OCI-LY7 (cell line): ENCODE data around the gene COA6. TPM values are rescaled to one million over a fixed set of nuclear protein-coding genes. Genes with fewer than 3 reads are reported as not detected.

Experiments used
- Bru-seq: library from RNA; stranded (reverse); fragments of 400-500 nt; gene quantifications from one replicate; lab custom pipeline; 2021; lab: Mats Ljungman, UMichigan
- BruChase-seq, 2 experiments: library from RNA; stranded (reverse); fragments of 400-500 nt; gene quantifications; one replicate each; lab custom pipeline; 2021; lab: Mats Ljungman, UMichigan
- BruUV-seq: library from RNA; stranded (reverse); fragments of 400-500 nt; replicated peaks from 2 replicates; lab custom pipeline; 2021; lab: Mats Ljungman, UMichigan
- CTCF ChIA-PET: fragments of 300-600 bp; sonication (Branson Sonifier 250); formaldehyde crosslinking; loops from one replicate; lab custom pipeline; 2022; ENCODE audit warnings: antibody characterized with exemption; ENCODE audit not compliant: unreplicated experiment; lab: Charles Lee
- POLR2A ChIA-PET: fragments of 300-600 bp; sonication (Branson Sonifier 250); formaldehyde crosslinking; loops from one replicate; lab custom pipeline; 2022; ENCODE audit warnings: antibody characterized with exemption; lab: Charles Lee
- DNase-seq: peaks from one replicate; pipeline ENCODE4 v3.0.0-alpha.2; 2015; ENCODE audit warnings: low spot score
- H2AFZ ChIP-seq: fragments of 200-600 bp; sonication (generic), shearing (Covaris generic); 2 replicates; pipeline ENCODE4 v1.6.1; 2014; ENCODE audit warnings: mild to moderate bottlenecking, antibody characterized with exemption, low read length, moderate library complexity
- H3K27ac ChIP-seq: fragments of 200-600 bp; sonication (generic); 2 replicates; pipeline ENCODE4 v1.5.1; 2014; ENCODE audit warnings: mixed run types, low read depth, mild to moderate bottlenecking, moderate library complexity, low read length, inconsistent platforms; ENCODE audit not compliant: poor library complexity, severe bottlenecking
- H3K36me3 ChIP-seq: fragments of 200-600 bp; sonication (generic); 2 replicates; pipeline ENCODE4 v1.6.1; 2014; ENCODE audit warnings: mild to moderate bottlenecking, antibody characterized with exemption, low read length, moderate library complexity, mixed read lengths; ENCODE audit not compliant: insufficient read depth
- H3K4me1 ChIP-seq: fragments of 200-600 bp; sonication (generic); 2 replicates; pipeline ENCODE4 v1.5.1; 2014; ENCODE audit warnings: mild to moderate bottlenecking, low read length; ENCODE audit not compliant: insufficient read depth, poor library complexity, severe bottlenecking
- H3K4me2 ChIP-seq: fragments of 200-600 bp; sonication (generic); 2 replicates; pipeline ENCODE4 v1.6.1; 2014; ENCODE audit warnings: mild to moderate bottlenecking, low read length
- H3K4me3 ChIP-seq: fragments of 200-600 bp; sonication (generic); 2 replicates; pipeline ENCODE4 v1.5.1; 2014; ENCODE audit warnings: mild to moderate bottlenecking, low read depth, low read length; ENCODE audit not compliant: poor library complexity, severe bottlenecking
- H3K79me2 ChIP-seq: fragments of 200-600 bp; sonication (generic); 2 replicates; pipeline ENCODE4 v1.6.1; 2016; ENCODE audit warnings: low read depth, mild to moderate bottlenecking, low read length, moderate library complexity, mixed read lengths; ENCODE audit not compliant: insufficient read depth
- H3K9me2 ChIP-seq: fragments of 200-600 bp; sonication (generic); 2 replicates; pipeline ENCODE4 v1.6.1; 2016; ENCODE audit warnings: mild to moderate bottlenecking, low read length, mixed read lengths; ENCODE audit not compliant: insufficient read depth
- H3K9me3 ChIP-seq: fragments of 200-600 bp; sonication (generic); 2 replicates; pipeline ENCODE4 v1.6.1; 2014; ENCODE audit warnings: mild to moderate bottlenecking, mixed run types, low read length, mixed read lengths
- H4K20me1 ChIP-seq: fragments of 200-600 bp; sonication (generic); 2 replicates; pipeline ENCODE4 v1.6.1; 2014; ENCODE audit warnings: mild to moderate bottlenecking, antibody characterized with exemption, low read length, moderate library complexity, mixed read lengths; ENCODE audit not compliant: insufficient read depth
- EZH2phosphoT487 ChIP-seq: fragments of 200-600 bp; sonication (generic); IDR thresholded peaks from 2 replicates; pipeline ENCODE4 v1.6.1; 2018; ENCODE audit warnings: low read depth, borderline replicate concordance, mild to moderate bottlenecking, mixed run types, antibody characterized with exemption, low read length, moderate library complexity, mixed read lengths
- intact Hi-C: fragments of 100-400 bp; cut with micrococcal nuclease; formaldehyde crosslinking; loops from one replicate; pipeline ENCODE4 v1.10.0; 2022; ENCODE audit not compliant: unreplicated experiment
- long read RNA-seq: library from polyadenylated mRNA; stranded (forward); transcript quantifications from one replicate; pipeline ENCODE4 v2.0.0, GENCODE V29; 2022
- total RNA-seq, 2 experiments: library from RNA; depleted of rRNA in 1 of 2; stranded (reverse); fragments of >200 nt in 1 of 2; shearing (Covaris generic) in 1 of 2; gene quantifications; 2 replicates each; pipeline ENCODE4 v1.2.3, GENCODE V29; 2014 to 2022
- TF ChIP-seq, protein P1 (sequence below): fragments of 200-600 bp; sonication (generic); conservative IDR thresholded peaks from 2 replicates; pipeline ENCODE4 v1.5.1; 2014; ENCODE audit warnings: mild to moderate bottlenecking, antibody characterized with exemption, low read length, moderate library complexity, mixed read lengths

COA6 gene
- total RNA-seq (2014; rRNA removed; shearing (Covaris generic)) (40.1 and 45.5 TPM in 2 replicates), total RNA-seq (2022) (30.7 and 35.2 TPM in 2 replicates), Bru-seq, nascent RNA (percentile 69 among the genes with signal in this experiment), BruChase-seq, experiment 1, labeled RNA remaining after a 6-hour chase (percentile 73 among the genes with signal in this experiment), BruChase-seq, experiment 2, labeled RNA remaining after a 2-hour chase (percentile 70 among the genes with signal in this experiment)
- long read RNA-seq, transcript COA6-202 (3 exons, 641 nt) = minor isoform, 9 of 56 reads
- long read RNA-seq, transcript COA6-203 (3 exons, 710 nt) = major isoform, 30 of 56 reads
- long read RNA-seq, transcript COA6-201 (2 exons, 1,013 nt) = minor isoform, 15 of 56 reads
- long read RNA-seq, partial matches to known transcripts = 0 of 56 reads
- long read RNA-seq, other reads (novel, unspliced or antisense) = 2 of 56 reads

DNA sequence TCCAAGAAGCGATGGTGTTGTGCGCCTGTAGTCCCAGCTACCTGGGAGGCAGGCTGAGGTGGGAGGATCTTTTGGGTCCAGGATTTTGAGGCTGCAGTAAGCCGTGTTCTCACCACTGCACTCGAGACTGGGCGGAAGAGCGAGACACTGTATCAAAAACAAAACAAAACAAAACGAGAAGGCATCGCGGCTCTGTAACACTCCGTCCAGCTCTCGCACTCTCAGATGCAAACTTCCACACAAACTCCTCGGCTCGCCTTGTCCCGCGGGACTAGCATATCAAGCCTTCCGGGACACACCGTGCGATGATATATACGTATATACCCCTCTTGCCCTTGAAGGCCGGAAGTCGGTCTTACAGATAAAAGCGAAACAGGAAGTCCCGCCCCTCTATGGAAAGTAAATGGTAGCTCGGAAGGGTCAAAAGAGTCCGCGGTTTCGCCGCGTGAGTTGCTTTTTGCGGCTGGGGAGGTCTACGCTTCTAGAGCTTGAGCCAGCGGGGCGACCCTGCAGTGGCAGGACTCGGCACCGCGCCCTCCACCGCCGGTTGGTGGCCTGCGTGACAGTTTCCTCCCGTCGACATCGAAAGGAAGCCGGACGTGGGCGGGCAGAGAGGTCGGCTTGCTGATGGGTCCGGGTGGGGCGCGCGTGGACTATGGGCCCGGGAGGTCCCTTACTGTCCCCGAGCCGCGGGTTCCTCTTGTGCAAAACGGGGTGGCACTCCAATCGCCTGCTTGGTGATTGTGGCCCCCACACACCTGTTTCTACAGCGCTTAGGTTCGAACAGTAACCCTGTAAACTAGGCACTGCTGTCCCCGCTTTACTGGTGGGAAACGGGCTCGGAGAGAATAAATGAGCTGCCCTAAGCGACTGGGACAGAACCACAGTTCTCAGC, at the start of gene COA6:
Gene COA6 (plus strand): TSS at position 393 of the 895 bp plus-strand sequence. CDS start 11 bp downstream, at position 404.
- Histone ChIP-seq H2AFZ (peak within 1 kb of the TSS; percentile 87), H3K4me1 (peaks cover 35% of the 10 kb centered on the region), H3K4me3 (peak within 1 kb of the TSS; percentile 92), H3K9me3 (no peaks in the 10 kb centered on the region), H4K20me1 (no peaks in the 10 kb centered on the region), H3K4me2 (peak within 1 kb of the TSS; percentile 87), H3K27ac (peak within 1 kb of the TSS; percentile 95), H3K79me2 (peaks cover 37% of the 10 kb centered on the region; the same call in 1 of the 2 replicates), H3K9me2 (no peaks in the 10 kb centered on the region), H3K36me3 (peaks cover 31% of the 10 kb centered on the region)
- POLR2A ChIA-PET = interaction anchor here (0.5 to 2.6 kb wide), 17 partner anchors 9 to 805 kb away, joined by 3 to 35 read pairs (median 4); no protein-coding TSS in a partner anchor
- BruUV-seq = TSS peak; percentile 96
- peak; percentile 99 for DNase-seq
- CTCF ChIA-PET = no interaction called here
- TF ChIP-seq, protein P1, sequence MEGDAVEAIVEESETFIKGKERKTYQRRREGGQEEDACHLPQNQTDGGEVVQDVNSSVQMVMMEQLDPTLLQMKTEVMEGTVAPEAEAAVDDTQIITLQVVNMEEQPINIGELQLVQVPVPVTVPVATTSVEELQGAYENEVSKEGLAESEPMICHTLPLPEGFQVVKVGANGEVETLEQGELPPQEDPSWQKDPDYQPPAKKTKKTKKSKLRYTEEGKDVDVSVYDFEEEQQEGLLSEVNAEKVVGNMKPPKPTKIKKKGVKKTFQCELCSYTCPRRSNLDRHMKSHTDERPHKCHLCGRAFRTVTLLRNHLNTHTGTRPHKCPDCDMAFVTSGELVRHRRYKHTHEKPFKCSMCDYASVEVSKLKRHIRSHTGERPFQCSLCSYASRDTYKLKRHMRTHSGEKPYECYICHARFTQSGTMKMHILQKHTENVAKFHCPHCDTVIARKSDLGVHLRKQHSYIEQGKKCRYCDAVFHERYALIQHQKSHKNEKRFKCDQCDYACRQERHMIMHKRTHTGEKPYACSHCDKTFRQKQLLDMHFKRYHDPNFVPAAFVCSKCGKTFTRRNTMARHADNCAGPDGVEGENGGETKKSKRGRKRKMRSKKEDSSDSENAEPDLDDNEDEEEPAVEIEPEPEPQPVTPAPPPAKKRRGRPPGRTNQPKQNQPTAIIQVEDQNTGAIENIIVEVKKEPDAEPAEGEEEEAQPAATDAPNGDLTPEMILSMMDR = peak; percentile 31; the same call in 1 of the 2 replicates
- TF ChIP-seq EZH2phosphoT487 = no peak
- intact Hi-C loops = loop anchor here (1.0 to 5.0 kb wide), 4 partner anchors 16 to 239 kb away; partner anchors contain the start of gene IRF2BP2

GRCh38 chr1:234324821-234325220, 48.4 kb upstream of the COA6 start:
- Histone ChIP-seq H3K9me3 (no peaks in the 10 kb centered on the region), H4K20me1 (no peaks in the 10 kb centered on the region), H3K4me1 (peaks cover 3% of the 10 kb centered on the region), H3K4me2 (no peak overlapping the region), H2AFZ (no peak overlapping the region), H3K9me2 (no peaks in the 10 kb centered on the region), H3K36me3 (no peaks in the 10 kb centered on the region), H3K27ac (no peak overlapping the region), H3K4me3 (no peak overlapping the region), H3K79me2 (no peaks in the 10 kb centered on the region)
- CTCF ChIA-PET = interaction anchor here (0.6 kb wide), 1 partner anchor 1294 kb away, joined by 3 read pairs; no protein-coding TSS in a partner anchor
- no peak for TF ChIP-seq EZH2phosphoT487
- TF ChIP-seq, protein P1 = no peak
- intact Hi-C loops = loop anchor here (5.0 to 10.0 kb wide), 2 partner anchors 100 to 152 kb away; partner anchors contain the start of gene TARBP1
- DNase-seq = no peak
- BruUV-seq = no TSS peak
- POLR2A ChIA-PET = no interaction called here
